Loucy (cell line): ENCODE data around the gene ROBO4.

Experiments
- CTCF ChIP-seq: fragments of 200-600 bp; sonication (generic); conservative IDR thresholded peaks from 2 replicates; pipeline ENCODE4 v1.5.1; 2014; ENCODE audit warnings: mild to moderate bottlenecking, antibody characterized with exemption, low read length
- EZH2phosphoT487 ChIP-seq: fragments of 200-600 bp; IDR thresholded peaks from 2 replicates; pipeline ENCODE4 v1.6.1; 2018; ENCODE audit warnings: antibody characterized with exemption, mild to moderate bottlenecking, moderate library complexity, borderline replicate concordance

- TF ChIP-seq CTCF (peak; percentile 68), EZH2phosphoT487 (no peak)
Measured at GRCh38 chr11:124837491-124837856, 60.2 kb downstream of the ROBO4 start.
